Vagina (tissue), 2 donors: ENCODE results near the gene COPZ1.

Source experiments
- POLR2AphosphoS5 ChIP-seq, 2 donors: sonication (generic); formaldehyde crosslinking; IDR thresholded peaks; one replicate each; pipeline ENCODE4 v1.9.0; 2017; ENCODE audit warnings: antibody characterized with exemption in 2 of 2, mild to moderate bottlenecking in 2 of 2, low read depth in 1 of 2; ENCODE audit not compliant: insufficient read depth in 1 of 2
- TF ChIP-seq, protein P1 (sequence below), 3 experiments: fragments of 450-650 bp in 2 of 3; fragments of 200-600 bp in 1 of 3; sonication (generic) in 1 of 3; IDR thresholded peaks; one replicate each; pipeline ENCODE4 v1.5.1; 2017 to 2019; ENCODE audit warnings: antibody characterized with exemption in 3 of 3, mild to moderate bottlenecking in 2 of 3, moderate library complexity in 2 of 3

DNA sequence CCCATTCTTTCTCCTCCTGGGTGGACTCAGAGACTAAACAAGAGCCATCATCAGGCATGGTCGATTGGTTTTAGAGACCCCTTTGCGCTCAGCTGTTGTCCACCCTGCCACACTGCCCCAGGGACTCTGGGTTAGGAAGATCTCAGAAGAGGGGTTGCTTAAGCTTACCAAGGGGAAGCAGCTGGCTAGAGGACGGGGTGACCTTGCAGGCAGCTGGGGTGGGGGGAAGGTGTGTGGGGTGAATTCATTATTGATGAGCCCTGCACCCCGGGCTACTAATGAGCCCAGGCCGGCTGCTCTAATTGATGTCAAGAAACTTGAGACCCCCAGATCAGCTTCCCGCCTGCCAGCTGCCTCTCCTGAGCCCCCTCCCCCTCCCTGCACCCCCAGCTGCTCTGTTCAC is 68.3 kb downstream of the COPZ1 start:
- TF ChIP-seq, protein P1, sequence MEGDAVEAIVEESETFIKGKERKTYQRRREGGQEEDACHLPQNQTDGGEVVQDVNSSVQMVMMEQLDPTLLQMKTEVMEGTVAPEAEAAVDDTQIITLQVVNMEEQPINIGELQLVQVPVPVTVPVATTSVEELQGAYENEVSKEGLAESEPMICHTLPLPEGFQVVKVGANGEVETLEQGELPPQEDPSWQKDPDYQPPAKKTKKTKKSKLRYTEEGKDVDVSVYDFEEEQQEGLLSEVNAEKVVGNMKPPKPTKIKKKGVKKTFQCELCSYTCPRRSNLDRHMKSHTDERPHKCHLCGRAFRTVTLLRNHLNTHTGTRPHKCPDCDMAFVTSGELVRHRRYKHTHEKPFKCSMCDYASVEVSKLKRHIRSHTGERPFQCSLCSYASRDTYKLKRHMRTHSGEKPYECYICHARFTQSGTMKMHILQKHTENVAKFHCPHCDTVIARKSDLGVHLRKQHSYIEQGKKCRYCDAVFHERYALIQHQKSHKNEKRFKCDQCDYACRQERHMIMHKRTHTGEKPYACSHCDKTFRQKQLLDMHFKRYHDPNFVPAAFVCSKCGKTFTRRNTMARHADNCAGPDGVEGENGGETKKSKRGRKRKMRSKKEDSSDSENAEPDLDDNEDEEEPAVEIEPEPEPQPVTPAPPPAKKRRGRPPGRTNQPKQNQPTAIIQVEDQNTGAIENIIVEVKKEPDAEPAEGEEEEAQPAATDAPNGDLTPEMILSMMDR (IDR thresholded peaks at IDR 0.05), result no peak
- TF ChIP-seq POLR2AphosphoS5 (IDR thresholded peaks at IDR 0.05; ENCODE audit: insufficient read depth in 1 of 2, low read depth in 1 of 2), result no peak
